A673 (cell line): Measurements from ENCODE around the gene SLC25A19.

ENCODE experiments used
- CTCF ChIP-seq: fragments of 300-800, 200-600 bp; sonication (generic); conservative IDR thresholded peaks from 2 replicates; pipeline ENCODE4 v1.5.1; 2017; ENCODE audit warnings: low read depth, mild to moderate bottlenecking, antibody characterized with exemption, low read length, moderate library complexity, mixed read lengths
- EZH2 ChIP-seq: fragments of 200-600 bp; sonication (generic); IDR thresholded peaks from 2 replicates; pipeline ENCODE4 v1.6.1; 2017; ENCODE audit warnings: borderline replicate concordance, low read depth, mild to moderate bottlenecking, mixed read lengths, antibody characterized with exemption, low read length; ENCODE audit not compliant: poor library complexity, severe bottlenecking

GRCh38 chr17:75237100-75238014 lies 51.9 kb downstream of the SLC25A19 start:
- TF ChIP-seq CTCF (no peak), EZH2 (no peak)
